ENCODE measurements around the gene CXCL5. TPM values are rescaled to one million over a fixed set of nuclear protein-coding genes. Genes with fewer than 3 reads are reported as not detected.

Gene CXCL5
- total and polyA plus RNA-seq, 2 experiments from 2014 or later, result 7.5 to 7.6 TPM

- TF ChIP-seq ZNF462 (CRISPR knock-in tag; IDR thresholded peaks at IDR 0.05) (no peak), CTCF (conservative IDR thresholded peaks at IDR 0.05; ENCODE audit: low read depth in 2 of 2) (no peak)
Observed at GRCh38 chr4:73945674-73946449, 52.6 kb downstream of the CXCL5 start (continued).

Small RNA genes lying within 50 kb of the gene (small RNA-seq; reads per million reads assigned to genes)
- not detected for gene RN7SL218P (ENCODE audit: low replicate concordance)

Other genes starting within 250 kb of the CXCL5 start
- gene CXCL6, start 162.0 kb downstream of the CXCL5 start, total RNA-seq (2014; rRNA removed; shearing (Covaris generic)), result 7.2 and 9.5 TPM in 2 replicates
- gene CXCL6, start 162.0 kb downstream of the CXCL5 start, polyA plus RNA-seq (2016; fragmentation: Nextera tagmentation; extraction: Ambion mirVana), result 11.8 and 14.7 TPM in 2 replicates
- 0.66 TPM in 1 of 2 replicates, not detected in the other for gene PF4V1, start 145.4 kb downstream of the CXCL5 start, total RNA-seq (2014; rRNA removed; shearing (Covaris generic))
- gene PF4V1, start 145.4 kb downstream of the CXCL5 start, polyA plus RNA-seq (2016; fragmentation: Nextera tagmentation; extraction: Ambion mirVana), result 1.7 TPM in 1 of 2 replicates, not detected in the other
- 1.6 and 1.9 TPM in 2 replicates for gene CXCL1, start 129.3 kb downstream of the CXCL5 start, total RNA-seq (2014; rRNA removed; shearing (Covaris generic))
- 2.1 and 2.5 TPM in 2 replicates for gene CXCL1, start 129.3 kb downstream of the CXCL5 start, polyA plus RNA-seq (2016; fragmentation: Nextera tagmentation; extraction: Ambion mirVana)
- gene PF4, start 16.6 kb downstream of the CXCL5 start, total RNA-seq (2014; rRNA removed; shearing (Covaris generic)), result not detected in 2 replicates
- gene PF4, start 16.6 kb downstream of the CXCL5 start, polyA plus RNA-seq (2016; fragmentation: Nextera tagmentation; extraction: Ambion mirVana), result 6.7 and 7.7 TPM in 2 replicates
- gene PPBP, start 10.5 kb downstream of the CXCL5 start, total RNA-seq (2014; rRNA removed; shearing (Covaris generic)), result 0.35 TPM in 1 of 2 replicates, not detected in the other
- 0.50 TPM in 1 of 2 replicates, not detected in the other for gene PPBP, start 10.5 kb downstream of the CXCL5 start, polyA plus RNA-seq (2016; fragmentation: Nextera tagmentation; extraction: Ambion mirVana)
- 3.6 and 8.3 TPM in 2 replicates for gene CXCL3, start 40.0 kb upstream of the CXCL5 start, total RNA-seq (2014; rRNA removed; shearing (Covaris generic))
- gene CXCL3, start 40.0 kb upstream of the CXCL5 start, polyA plus RNA-seq (2016; fragmentation: Nextera tagmentation; extraction: Ambion mirVana), result 15.9 and 19.5 TPM in 2 replicates
- gene CXCL2, start 100.5 kb upstream of the CXCL5 start, total RNA-seq (2014; rRNA removed; shearing (Covaris generic)), result 4.2 and 7.8 TPM in 2 replicates
- gene CXCL2, start 100.5 kb upstream of the CXCL5 start, polyA plus RNA-seq (2016; fragmentation: Nextera tagmentation; extraction: Ambion mirVana), result 3.3 TPM in 2 replicates
- gene MTHFD2L, start 159.4 kb upstream of the CXCL5 start, total RNA-seq (2014; rRNA removed; shearing (Covaris generic)), result 24.4 and 29.2 TPM in 2 replicates
- 35.2 and 35.7 TPM in 2 replicates for gene MTHFD2L, start 159.4 kb upstream of the CXCL5 start, polyA plus RNA-seq (2016; fragmentation: Nextera tagmentation; extraction: Ambion mirVana)